OCI-LY7 (cell line): ENCODE measurements around the gene PLEKHG4. TPM values are rescaled to one million over a fixed set of nuclear protein-coding genes. Genes with fewer than 3 reads are reported as not detected.

Experiments used
- BruUV-seq: library from RNA; stranded (reverse); fragments of 400-500 nt; replicated peaks from 2 replicates; lab custom pipeline; 2021; lab: Mats Ljungman, UMichigan
- CTCF ChIA-PET: fragments of 300-600 bp; sonication (Branson Sonifier 250); formaldehyde crosslinking; loops from one replicate; lab custom pipeline; 2022; ENCODE audit warnings: antibody characterized with exemption; ENCODE audit not compliant: unreplicated experiment; lab: Charles Lee
- POLR2A ChIA-PET: fragments of 300-600 bp; sonication (Branson Sonifier 250); formaldehyde crosslinking; loops from one replicate; lab custom pipeline; 2022; ENCODE audit warnings: antibody characterized with exemption; lab: Charles Lee
- DNase-seq: peaks from one replicate; pipeline ENCODE4 v3.0.0-alpha.2; 2015; ENCODE audit warnings: low spot score
- H2AFZ ChIP-seq: fragments of 200-600 bp; sonication (generic), shearing (Covaris generic); 2 replicates; pipeline ENCODE4 v1.6.1; 2014; ENCODE audit warnings: mild to moderate bottlenecking, antibody characterized with exemption, low read length, moderate library complexity
- H3K27ac ChIP-seq: fragments of 200-600 bp; sonication (generic); 2 replicates; pipeline ENCODE4 v1.5.1; 2014; ENCODE audit warnings: mixed run types, low read depth, mild to moderate bottlenecking, moderate library complexity, low read length, inconsistent platforms; ENCODE audit not compliant: poor library complexity, severe bottlenecking
- H3K36me3 ChIP-seq: fragments of 200-600 bp; sonication (generic); 2 replicates; pipeline ENCODE4 v1.6.1; 2014; ENCODE audit warnings: mild to moderate bottlenecking, antibody characterized with exemption, low read length, moderate library complexity, mixed read lengths; ENCODE audit not compliant: insufficient read depth
- H3K4me1 ChIP-seq: fragments of 200-600 bp; sonication (generic); 2 replicates; pipeline ENCODE4 v1.5.1; 2014; ENCODE audit warnings: mild to moderate bottlenecking, low read length; ENCODE audit not compliant: insufficient read depth, poor library complexity, severe bottlenecking
- H3K4me2 ChIP-seq: fragments of 200-600 bp; sonication (generic); 2 replicates; pipeline ENCODE4 v1.6.1; 2014; ENCODE audit warnings: mild to moderate bottlenecking, low read length
- H3K4me3 ChIP-seq: fragments of 200-600 bp; sonication (generic); 2 replicates; pipeline ENCODE4 v1.5.1; 2014; ENCODE audit warnings: mild to moderate bottlenecking, low read depth, low read length; ENCODE audit not compliant: poor library complexity, severe bottlenecking
- H3K79me2 ChIP-seq: fragments of 200-600 bp; sonication (generic); 2 replicates; pipeline ENCODE4 v1.6.1; 2016; ENCODE audit warnings: low read depth, mild to moderate bottlenecking, low read length, moderate library complexity, mixed read lengths; ENCODE audit not compliant: insufficient read depth
- H3K9me2 ChIP-seq: fragments of 200-600 bp; sonication (generic); 2 replicates; pipeline ENCODE4 v1.6.1; 2016; ENCODE audit warnings: mild to moderate bottlenecking, low read length, mixed read lengths; ENCODE audit not compliant: insufficient read depth
- H3K9me3 ChIP-seq: fragments of 200-600 bp; sonication (generic); 2 replicates; pipeline ENCODE4 v1.6.1; 2014; ENCODE audit warnings: mild to moderate bottlenecking, mixed run types, low read length, mixed read lengths
- H4K20me1 ChIP-seq: fragments of 200-600 bp; sonication (generic); 2 replicates; pipeline ENCODE4 v1.6.1; 2014; ENCODE audit warnings: mild to moderate bottlenecking, antibody characterized with exemption, low read length, moderate library complexity, mixed read lengths; ENCODE audit not compliant: insufficient read depth
- CTCF ChIP-seq: fragments of 200-600 bp; sonication (generic); conservative IDR thresholded peaks from 2 replicates; pipeline ENCODE4 v1.5.1; 2014; ENCODE audit warnings: mild to moderate bottlenecking, antibody characterized with exemption, low read length, moderate library complexity, mixed read lengths
- EZH2phosphoT487 ChIP-seq: fragments of 200-600 bp; sonication (generic); IDR thresholded peaks from 2 replicates; pipeline ENCODE4 v1.6.1; 2018; ENCODE audit warnings: low read depth, borderline replicate concordance, mild to moderate bottlenecking, mixed run types, antibody characterized with exemption, low read length, moderate library complexity, mixed read lengths
- intact Hi-C: fragments of 100-400 bp; cut with micrococcal nuclease; formaldehyde crosslinking; loops from one replicate; pipeline ENCODE4 v1.10.0; 2022; ENCODE audit not compliant: unreplicated experiment
- total RNA-seq, 2 experiments: library from RNA; depleted of rRNA in 1 of 2; stranded (reverse); fragments of >200 nt in 1 of 2; shearing (Covaris generic) in 1 of 2; gene quantifications; 2 replicates each; pipeline ENCODE4 v1.2.3, GENCODE V29; 2014 to 2022

The PLEKHG4 gene
- total RNA-seq, 2 experiments from 2014 or later, result 0.51 TPM; not detected in 1

- CTCF ChIA-PET, result interaction anchor here (0.5 kb wide), 1 partner anchor 24 kb away, joined by 3 read pairs; the partner anchor contains the start of gene TMEM208
- BruUV-seq, result no TSS peak
Observed at GRCh38 chr16:67250045-67250327, 29.3 kb upstream of the PLEKHG4 start.

GRCh38 chr16:67252609-67253497 is 26.5 kb upstream of the PLEKHG4 start:
- H3K9me3 ChIP-seq, result no peaks in the 10 kb centered on the region
- ChIA-PET POLR2A (interaction anchor here (0.7 kb wide), 1 partner anchor 261 kb away, joined by 4 read pairs; no protein-coding TSS in a partner anchor), CTCF (interaction anchor here (0.6 kb wide), 1 partner anchor 85 kb away, joined by 3 read pairs; no protein-coding TSS in a partner anchor)
- TF ChIP-seq CTCF, result no peak
- no peak for TF ChIP-seq EZH2phosphoT487
- no peak overlapping the region for H3K27ac ChIP-seq
- DNase-seq, result no peak
- H3K36me3 ChIP-seq, result no peaks in the 10 kb centered on the region
- intact Hi-C loops, result no loop called here
- peaks cover 8% of the 10 kb centered on the region for H3K4me1 ChIP-seq
- H4K20me1 ChIP-seq, result no peaks in the 10 kb centered on the region
- H3K4me2 ChIP-seq, result no peak overlapping the region
- H3K9me2 ChIP-seq, result no peaks in the 10 kb centered on the region
- H3K4me3 ChIP-seq, result no peak overlapping the region
- H3K79me2 ChIP-seq, result no peaks in the 10 kb centered on the region
- no peak overlapping the region for H2AFZ ChIP-seq
- no TSS peak for BruUV-seq

More at GRCh38 chr16:67250045-67250327, 29.3 kb upstream of the PLEKHG4 start:
- Histone ChIP-seq H4K20me1 (no peaks in the 10 kb centered on the region), H3K9me3 (no peaks in the 10 kb centered on the region), H2AFZ (no peak overlapping the region), H3K4me2 (no peak overlapping the region; the same call in 1 of the 2 replicates), H3K4me3 (no peak overlapping the region), H3K27ac (no peak overlapping the region), H3K9me2 (no peaks in the 10 kb centered on the region), H3K36me3 (no peaks in the 10 kb centered on the region), H3K79me2 (no peaks in the 10 kb centered on the region; the same call in 1 of the 2 replicates), H3K4me1 (peaks cover 28% of the 10 kb centered on the region)
- TF ChIP-seq CTCF (no peak), EZH2phosphoT487 (no peak)
- POLR2A ChIA-PET, result interaction anchor here (0.9 to 1.7 kb wide), 2 partner anchors 24 kb away, joined by 3 to 6 read pairs; partner anchors contain the start of gene TMEM208
- intact Hi-C loops, result no loop called here
- no peak for DNase-seq
